Hematopoietic multipotent progenitor cell treated with erythropoietin and hydrocortisone succinate and interleukin-3 and kit ligand, for 17 days (in vitro differentiated cells): ENCODE results near the gene GRHL1.

ENCODE experiments used
- DNase-seq: peaks from one replicate; pipeline ENCODE4 v3.0.0-alpha.2; 2015; ENCODE audit warnings: low spot score

GRHL1 gene

GRCh38 chr2:9972621-9973479 lies 21.4 kb downstream of the GRHL1 start:
- no peak for DNase-seq

GRCh38 chr2:9973690-9974089 lies 22.2 kb downstream of the GRHL1 start:
- DNase-seq, result no peak

GRCh38 chr2:9974343-9974742 lies 22.9 kb downstream of the GRHL1 start:
- DNase-seq, result no peak

GRCh38 chr2:9975328-9975727 lies 23.8 kb downstream of the GRHL1 start:
- no peak for DNase-seq

GRCh38 chr2:9975805-9976447 lies 24.4 kb downstream of the GRHL1 start:
- peak; percentile 33 for DNase-seq

- DNase-seq, result no peak
Observed at GRCh38 chr2:9979977-9980376, 28.5 kb downstream of the GRHL1 start.

GRCh38 chr2:9980520-9980919 lies 29.0 kb downstream of the GRHL1 start:
- DNase-seq, result no peak

- no peak for DNase-seq
Observed at GRCh38 chr2:9981655-9982054, 30.2 kb downstream of the GRHL1 start.

- DNase-seq, result no peak
Observed at GRCh38 chr2:9982248-9982647, 30.8 kb downstream of the GRHL1 start.

GRCh38 chr2:9982891-9983290 lies 31.4 kb downstream of the GRHL1 start:
- no peak for DNase-seq

GRCh38 chr2:9983401-9984216 lies 32.1 kb downstream of the GRHL1 start:
- no peak for DNase-seq

GRCh38 chr2:9984217-9984739 lies 32.8 kb downstream of the GRHL1 start:
- DNase-seq, result peak; percentile 73

- no peak for DNase-seq
Observed at GRCh38 chr2:9984871-9985480, 33.5 kb downstream of the GRHL1 start.

GRCh38 chr2:9985531-9986328 lies 34.2 kb downstream of the GRHL1 start:
- no peak for DNase-seq

- no peak for DNase-seq
Observed at GRCh38 chr2:9988320-9988719, 36.8 kb downstream of the GRHL1 start.

- no peak for DNase-seq
Observed at GRCh38 chr2:9990736-9991135, 39.2 kb downstream of the GRHL1 start.

GRCh38 chr2:9991221-9991620 lies 39.7 kb downstream of the GRHL1 start:
- DNase-seq, result no peak

GRCh38 chr2:9991829-9992273 lies 40.4 kb downstream of the GRHL1 start:
- no peak for DNase-seq

GRCh38 chr2:9992427-9993187 lies 41.1 kb downstream of the GRHL1 start:
- no peak for DNase-seq

- DNase-seq, result peak; percentile 30
Observed at GRCh38 chr2:9993488-9994165, 42.1 kb downstream of the GRHL1 start.
